ENCODE results near the gene FLVCR1. TPM values are rescaled to one million over a fixed set of nuclear protein-coding genes. Genes with fewer than 3 reads are reported as not detected.

Gene FLVCR1
- total and polyA plus RNA-seq, 9 of the 15 experiments (the other 6 are each of a cell fraction or from before 2014, with no cell fraction given) = 5.2 to 18.0 (median 12.5) TPM

DNA sequence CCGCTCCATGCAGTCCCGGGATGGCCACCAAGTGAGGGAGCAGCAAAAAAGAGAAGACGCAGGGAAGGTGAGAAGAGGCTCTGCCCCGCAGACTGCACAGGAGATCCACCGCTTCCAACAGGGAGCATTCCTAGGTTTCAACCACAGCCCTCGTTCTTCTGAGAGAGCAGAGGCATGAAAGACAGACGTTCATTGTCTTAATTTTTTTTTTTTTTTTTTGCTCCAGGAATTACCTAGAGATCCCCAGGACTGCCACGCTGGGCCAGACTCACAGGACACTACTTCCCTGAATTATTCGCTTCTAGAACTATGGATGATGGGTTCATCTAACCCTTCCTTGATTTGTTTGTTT is 59.0 kb downstream of the FLVCR1 start:
- intact Hi-C loops (cut with micrococcal nuclease) = loop anchor here (2.0 to 10.0 kb wide), 5 partner anchors 60 to 442 kb away; partner anchors contain the start of genes BATF3 and FLVCR1
- 55% methylated on average over 9 of the region's 9 CpGs for WGBS (ENCODE audit: insufficient coverage, low coverage, missing lambda C conversion rate)
- Histone ChIP-seq H4K20me1 (replicated peaks; ENCODE audit: control insufficient read depth, insufficient read depth, low read length) (0 out of 2 replicates have a peak, but pooled peaks cover 2% of the 10 kb centered on the region), H3K4me1 (replicated peaks in 1 of 2; ENCODE audit: control insufficient read depth in 2 of 2, insufficient read depth in 2 of 2, low read length in 2 of 2) (peaks cover 11% of the 10 kb centered on the region in 2 experiments; a peak in 4 of 5 replicates), H2AFZ (ENCODE audit: low read depth, low read length) (peak overlapping the region; percentile 80), H3K9me3 (replicated peaks; ENCODE audit: control insufficient read depth, insufficient read depth, low read depth, low read length) (no peaks in the 10 kb centered on the region), H3K27me3 (ENCODE audit: control insufficient read depth in 2 of 2, insufficient read depth in 2 of 2, low read length in 2 of 2) (peaks cover 5 to 33% of the 10 kb centered on the region in 2 experiments; a peak in 4 of 5 replicates), H3K9me1 (ENCODE audit: control insufficient read depth, insufficient read depth, low read length) (no peaks in the 10 kb centered on the region), H3K4me2 (ENCODE audit: insufficient read depth, low read length) (no peak overlapping the region), H3K27ac (ENCODE audit: extremely low read depth, low read depth, low read length) (no peak overlapping the region), H3K9ac (ENCODE audit: insufficient read depth in 1 of 2, low read depth in 2 of 2, low read length in 2 of 2) (peak overlapping the region in 1 of 2 experiments; percentile 57; a peak in 1 of 4 replicates), H3K79me2 (ENCODE audit: control insufficient read depth, insufficient read depth, low read length) (no peaks in the 10 kb centered on the region), H3K4me3 (no peak overlapping the region), H3K36me3 (ENCODE audit: control insufficient read depth, insufficient read depth, low read length) (no peaks in the 10 kb centered on the region)
- ChIA-PET POLR2A (interaction anchor here (0.7 kb wide), 1 partner anchor 11 kb away, joined by 3 read pairs; no protein-coding TSS in a partner anchor), CTCF (ENCODE audit: low intra/inter-chr PET ratio) (no interaction called here)
- ATAC-seq = no peak
- in situ Hi-C loops (cut with MboI) = no loop called here
- DNase-seq (ENCODE audit: extremely low read depth in 1 of 4, low spot score in 3 of 4) = no peak
- FAIRE-seq = no peak
- TF ChIP-seq ZFP36 (IDR thresholded peaks at IDR 0.05; ENCODE audit: low read depth, low read length, partially characterized antibody) = peak; percentile 31
- no peak for TF ChIP-seq FOXP1 (CRISPR knock-in tag; IDR thresholded peaks at IDR 0.05)
- no TSS peak for BruUV-seq (replicated peaks)

DNA sequence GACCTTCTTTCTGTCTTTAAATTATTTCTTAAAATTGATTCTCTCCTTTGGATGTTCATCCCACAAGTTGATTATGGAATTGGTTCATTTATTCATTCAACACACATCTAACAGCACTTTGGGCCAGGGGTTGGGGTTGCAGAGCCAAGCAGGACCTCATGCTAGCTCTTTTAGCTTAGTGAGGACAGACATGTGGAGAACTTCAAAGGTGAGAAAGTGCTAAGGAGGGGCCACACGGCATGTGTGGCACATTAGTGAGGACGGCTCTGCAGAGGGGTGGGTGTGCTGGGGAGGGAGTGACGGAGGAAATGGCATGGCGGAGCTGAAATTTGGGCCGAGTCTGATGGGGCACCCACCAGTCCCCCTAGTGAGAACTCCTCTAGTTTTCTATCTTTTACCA is 59.8 kb downstream of the FLVCR1 start:
- no peaks in the 10 kb centered on the region for H3K9me3 ChIP-seq (replicated peaks; ENCODE audit: control insufficient read depth, insufficient read depth, low read depth, low read length)
- FAIRE-seq = no peak
- POLR2A ChIA-PET = interaction anchor here (0.7 kb wide), 1 partner anchor 11 kb away, joined by 3 read pairs; no protein-coding TSS in a partner anchor
- ATAC-seq = no peak
- CTCF ChIA-PET (ENCODE audit: low intra/inter-chr PET ratio) = no interaction called here
- peaks cover 8 to 40% of the 10 kb centered on the region in 2 experiments; a peak in 4 of 5 replicates for H3K27me3 ChIP-seq (ENCODE audit: control insufficient read depth in 2 of 2, insufficient read depth in 2 of 2, low read length in 2 of 2)
- H3K4me1 ChIP-seq (replicated peaks in 1 of 2; ENCODE audit: control insufficient read depth in 2 of 2, insufficient read depth in 2 of 2, low read length in 2 of 2) = peaks cover 11% of the 10 kb centered on the region in 2 experiments; a peak in 4 of 5 replicates
- 0 out of 2 replicates have a peak, but pooled peaks cover 6% of the 10 kb centered on the region for H4K20me1 ChIP-seq (replicated peaks; ENCODE audit: control insufficient read depth, insufficient read depth, low read length)
- in situ Hi-C loops (cut with MboI) = no loop called here
- H3K9ac ChIP-seq (ENCODE audit: insufficient read depth in 1 of 2, low read depth in 2 of 2, low read length in 2 of 2) = no peak overlapping the region
- BruUV-seq (replicated peaks) = no TSS peak
- H3K27ac ChIP-seq (ENCODE audit: extremely low read depth, low read depth, low read length) = no peak overlapping the region
- H3K36me3 ChIP-seq (ENCODE audit: control insufficient read depth, insufficient read depth, low read length) = no peaks in the 10 kb centered on the region
- no peak for DNase-seq (ENCODE audit: extremely low read depth in 1 of 4, low spot score in 3 of 4)
- H3K9me1 ChIP-seq (ENCODE audit: control insufficient read depth, insufficient read depth, low read length) = no peaks in the 10 kb centered on the region
- WGBS (ENCODE audit: insufficient coverage, low coverage, missing lambda C conversion rate) = 21% methylated on average over 5 of the region's 5 CpGs
- H3K4me2 ChIP-seq (ENCODE audit: insufficient read depth, low read length) = no peak overlapping the region
- intact Hi-C loops (cut with micrococcal nuclease) = loop anchor here (2.0 to 10.0 kb wide), 5 partner anchors 61 to 443 kb away; partner anchors contain the start of genes BATF3 and FLVCR1
- no peaks in the 10 kb centered on the region for H3K79me2 ChIP-seq (ENCODE audit: control insufficient read depth, insufficient read depth, low read length)
- H2AFZ ChIP-seq (ENCODE audit: low read depth, low read length) = no peak overlapping the region; the same call in 1 of the 2 replicates
- H3K4me3 ChIP-seq = no peak overlapping the region
- no peak for TF ChIP-seq ARID1B (IDR thresholded peaks at IDR 0.05)
- no peak for TF ChIP-seq FOXK1 (CRISPR knock-in tag; IDR thresholded peaks at IDR 0.05; ENCODE audit: borderline replicate concordance)
